Endothelial cell of umbilical vein (primary cell): ENCODE data around the gene GDNF. TPM values are rescaled to one million over a fixed set of nuclear protein-coding genes. Genes with fewer than 3 reads are reported as not detected.

Experiments used
- BruUV-seq: library from RNA; stranded (reverse); fragments of 400-500 nt; replicated peaks from 2 replicates; lab custom pipeline; 2021; lab: Mats Ljungman, UMichigan
- CTCF ChIA-PET: fragments of 300-600, 350-600 bp; sonication (Branson Sonifier 250); formaldehyde crosslinking; loops from one replicate; lab custom pipeline; 2021; ENCODE audit warnings: antibody characterized with exemption, inconsistent platforms; lab: Charles Lee
- POLR2A ChIA-PET: fragments of 300-600, 350-600 bp; sonication (Branson Sonifier 250); formaldehyde crosslinking; loops from one replicate; lab custom pipeline; 2021; ENCODE audit warnings: antibody characterized with exemption, inconsistent platforms; lab: Charles Lee
- DNase-seq: peaks from one replicate; pipeline ENCODE4 v3.0.0-alpha.2; 2011; ENCODE audit warnings: low read depth, low spot score
- FAIRE-seq: peaks from 2 replicates; lab custom pipeline; 2011; peaks lifted over from hg19 to GRCh38; lab: Jason Lieb, UNC
- H2AFZ ChIP-seq: 2 replicates; pipeline ENCODE4 v1.6.0; 2012; ENCODE audit warnings: low read depth, low read length, control low read depth, inconsistent platforms
- H3K27ac ChIP-seq: 2 replicates; pipeline ENCODE4 v1.5.1; 2011; ENCODE audit warnings: low read depth, mild to moderate bottlenecking, control low read depth, low read length, moderate library complexity; ENCODE audit not compliant: insufficient read depth
- H3K27me3 ChIP-seq, 2 experiments: 2 replicates each; pipeline versions ENCODE4 v1.6.0 to v1.6.1; 2011; ENCODE audit warnings: low read length in 2 of 2, mixed read lengths in 1 of 2; ENCODE audit not compliant: control insufficient read depth in 2 of 2, insufficient read depth in 2 of 2
- H3K36me3 ChIP-seq, 2 experiments: 2 replicates in 1 of 2; 3 replicates in 1 of 2; pipeline ENCODE4 v1.5.1; 2011; ENCODE audit warnings: low read length in 2 of 2, mild to moderate bottlenecking in 1 of 2, moderate library complexity in 1 of 2; ENCODE audit not compliant: control insufficient read depth in 2 of 2, insufficient read depth in 2 of 2; ENCODE audit errors: extremely low read depth in 1 of 2
- H3K4me1 ChIP-seq: 3 replicates; pipeline ENCODE4 v1.5.1; 2011; ENCODE audit warnings: mild to moderate bottlenecking, low read length; ENCODE audit not compliant: control insufficient read depth, insufficient read depth; ENCODE audit errors: extremely low read depth
- H3K4me2 ChIP-seq: 2 replicates; pipeline ENCODE4 v1.6.1; 2011; ENCODE audit warnings: low read length, control low read depth, mixed read lengths; ENCODE audit not compliant: insufficient read depth
- H3K4me3 ChIP-seq, 3 experiments: fragments of 200-600 bp in 1 of 3; sonication (generic), shearing (Covaris generic) in 1 of 3; replicated peaks in 1 of 3; 2 replicates each; pipeline ENCODE4 v1.5.1; 2011 to 2016; ENCODE audit warnings: control low read depth in 3 of 3, low read length in 3 of 3, mild to moderate bottlenecking in 2 of 3, inconsistent platforms in 1 of 3, low read depth in 1 of 3, moderate library complexity in 1 of 3; ENCODE audit not compliant: insufficient read depth in 1 of 3
- H3K79me2 ChIP-seq: 2 replicates; pipeline ENCODE4 v1.6.0; 2012; ENCODE audit warnings: low read length, inconsistent platforms; ENCODE audit not compliant: control insufficient read depth, insufficient read depth
- H3K9ac ChIP-seq: replicated peaks from 2 replicates; pipeline ENCODE3; 2011; ENCODE audit warnings: low read length, control low read depth; ENCODE audit not compliant: insufficient read depth; ENCODE audit errors: extremely low read depth
- H3K9me1 ChIP-seq: replicated peaks from 3 replicates; pipeline ENCODE4 v1.6.0; 2011; ENCODE audit warnings: mild to moderate bottlenecking, low read length; ENCODE audit not compliant: control insufficient read depth, insufficient read depth; ENCODE audit errors: extremely low read depth
- H3K9me3 ChIP-seq: replicated peaks from 2 replicates; pipeline ENCODE4 v1.5.1; 2012; ENCODE audit warnings: low read length, inconsistent platforms; ENCODE audit not compliant: control insufficient read depth, insufficient read depth
- H4K20me1 ChIP-seq: replicated peaks from 2 replicates; pipeline ENCODE3; 2011; ENCODE audit warnings: mild to moderate bottlenecking, low read length; ENCODE audit not compliant: control insufficient read depth, insufficient read depth; ENCODE audit errors: extremely low read depth
- CTCF ChIP-seq, 2 donors: IDR thresholded peaks; 1 replicate in 1 of 2; 2 replicates in 1 of 2; pipeline ENCODE4 v1.5.1; 2011; ENCODE audit warnings: low read length in 2 of 2, mild to moderate bottlenecking in 2 of 2, moderate library complexity in 2 of 2, control low read depth in 1 of 2, inconsistent platforms in 1 of 2, low read depth in 1 of 2; ENCODE audit not compliant: insufficient read depth in 1 of 2; ENCODE audit errors: extremely low read depth in 1 of 2
- EZH2 ChIP-seq: IDR thresholded peaks from 2 replicates; pipeline ENCODE4 v1.6.1; 2012; ENCODE audit warnings: borderline replicate concordance, low read depth, mild to moderate bottlenecking, moderate library complexity, low read length, inconsistent platforms; ENCODE audit not compliant: severe bottlenecking
- FOS ChIP-seq: IDR thresholded peaks from 2 replicates; pipeline ENCODE4 v1.6.1; 2011; ENCODE audit warnings: mild to moderate bottlenecking, low read length, moderate library complexity, borderline replicate concordance; ENCODE audit not compliant: insufficient read depth
- GATA2 ChIP-seq: IDR thresholded peaks from 2 replicates; pipeline ENCODE4 v1.7.0; 2011; ENCODE audit warnings: low read depth, mild to moderate bottlenecking, moderate library complexity, mixed read lengths, low read length; ENCODE audit not compliant: insufficient read length, insufficient read depth
- JUN ChIP-seq: IDR thresholded peaks from 2 replicates; pipeline ENCODE4 v1.6.1; 2011; ENCODE audit warnings: borderline replicate concordance, low read depth; ENCODE audit not compliant: insufficient read length, insufficient read depth
- MAX ChIP-seq: IDR thresholded peaks from 2 replicates; pipeline ENCODE4 v1.6.1; 2011; ENCODE audit not compliant: insufficient read depth, insufficient read length
- MYC ChIP-seq: IDR thresholded peaks from one replicate; pipeline ENCODE4 v1.6.1; 2011; ENCODE audit warnings: mild to moderate bottlenecking, low read depth, low read length
- POLR2A ChIP-seq: IDR thresholded peaks from 2 replicates; pipeline ENCODE4 v1.6.1; 2012; ENCODE audit warnings: low read depth, mild to moderate bottlenecking, control low read depth, low read length
- POLR2AphosphoS5 ChIP-seq: IDR thresholded peaks from 2 replicates; pipeline ENCODE4 v1.6.1; 2012; ENCODE audit warnings: low read depth, mild to moderate bottlenecking, control low read depth, low read length, moderate library complexity; ENCODE audit not compliant: insufficient read depth
- dilution Hi-C: fragments of 300-500 bp; cut with MboI; formaldehyde crosslinking; loops from one replicate; pipeline ENCODE4 v1.15.0; 2019; ENCODE audit warnings: low sequenced_read_pairs; ENCODE audit not compliant: extremely low pct_ligation_motif_present
- intact Hi-C: fragments of 100-400 bp; cut with micrococcal nuclease; formaldehyde crosslinking; loops from one replicate; pipeline ENCODE4 v1.10.0; 2022
- polyA plus RNA-seq, 4 experiments: library from polyadenylated mRNA; depleted of rRNA in 3 of 4; stranded (reverse) in 3 of 4; unstranded in 1 of 4; fragments of >200 nt; gene quantifications; 2 replicates each; pipeline versions ENCODE4 v1.2.1 to v1.2.3, GENCODE V29; 2011 to 2012; ENCODE audit warnings: missing spikeins in 1 of 4
- total RNA-seq: library from RNA; stranded (reverse); gene quantifications from 2 replicates; pipeline ENCODE4 v1.2.3, GENCODE V29; 2021

Gene GDNF
- total and polyA plus RNA-seq, 2 donors (not counting 3 experiments of a cell fraction or from before 2014, with no cell fraction given) = not detected

- H3K9me3 ChIP-seq = no peaks in the 10 kb centered on the region
- no peaks in the 10 kb centered on the region for H3K4me1 ChIP-seq
- no peak overlapping the region for H3K27ac ChIP-seq
- ChIA-PET POLR2A (no interaction called here), CTCF (no interaction called here)
- peaks cover 0 to 3% of the 10 kb centered on the region in 2 experiments for H3K27me3 ChIP-seq
- no peak for TF ChIP-seq GATA2
- TF ChIP-seq FOS = no peak
- no peak for TF ChIP-seq MYC
- TF ChIP-seq MAX = no peak
- TF ChIP-seq POLR2AphosphoS5 = no peak
- TF ChIP-seq EZH2 = no peak
- no peak for TF ChIP-seq JUN
- TF ChIP-seq CTCF (IDR thresholded peaks at IDR 0.05; ENCODE audit: extremely low read depth in 1 of 2, insufficient read depth in 1 of 2, low read depth in 1 of 2, low read length in 2 of 2) = no peak
- TF ChIP-seq POLR2A = no peak
- no peaks in the 10 kb centered on the region for H4K20me1 ChIP-seq
- H3K9ac ChIP-seq = no peak overlapping the region
- no peak overlapping the region for H3K4me3 ChIP-seq
- dilution Hi-C loops (no loop called here), intact Hi-C loops (no loop called here)
- FAIRE-seq (no peak), DNase-seq (no peak)
- H3K4me2 ChIP-seq = no peak overlapping the region
- no peaks in the 10 kb centered on the region for H3K9me1 ChIP-seq
- no TSS peak for BruUV-seq
- H2AFZ ChIP-seq = no peak overlapping the region
- no peaks in the 10 kb centered on the region for H3K36me3 ChIP-seq
- H3K79me2 ChIP-seq = no peaks in the 10 kb centered on the region
Measured at GRCh38 chr5:37881359-37881758, 41.5 kb upstream of the GDNF start.
